PFSK-1 (cell line): ENCODE data around the gene FABP7.

Source experiments
- POLR2AphosphoS5 ChIP-seq: IDR thresholded peaks from 2 replicates; pipeline ENCODE4 v1.6.1; 2012; ENCODE audit warnings: low read depth, mild to moderate bottlenecking, control low read depth, low read length, moderate library complexity
- SIN3A ChIP-seq: IDR thresholded peaks from 2 replicates; pipeline ENCODE4 v1.6.1; 2012; ENCODE audit warnings: mild to moderate bottlenecking, low read length, moderate library complexity, borderline replicate concordance; ENCODE audit not compliant: insufficient read depth
- TAF1 ChIP-seq: IDR thresholded peaks from 2 replicates; pipeline ENCODE4 v1.6.1; 2012; ENCODE audit warnings: low read length, control low read depth, borderline replicate concordance; ENCODE audit not compliant: insufficient read depth

DNA sequence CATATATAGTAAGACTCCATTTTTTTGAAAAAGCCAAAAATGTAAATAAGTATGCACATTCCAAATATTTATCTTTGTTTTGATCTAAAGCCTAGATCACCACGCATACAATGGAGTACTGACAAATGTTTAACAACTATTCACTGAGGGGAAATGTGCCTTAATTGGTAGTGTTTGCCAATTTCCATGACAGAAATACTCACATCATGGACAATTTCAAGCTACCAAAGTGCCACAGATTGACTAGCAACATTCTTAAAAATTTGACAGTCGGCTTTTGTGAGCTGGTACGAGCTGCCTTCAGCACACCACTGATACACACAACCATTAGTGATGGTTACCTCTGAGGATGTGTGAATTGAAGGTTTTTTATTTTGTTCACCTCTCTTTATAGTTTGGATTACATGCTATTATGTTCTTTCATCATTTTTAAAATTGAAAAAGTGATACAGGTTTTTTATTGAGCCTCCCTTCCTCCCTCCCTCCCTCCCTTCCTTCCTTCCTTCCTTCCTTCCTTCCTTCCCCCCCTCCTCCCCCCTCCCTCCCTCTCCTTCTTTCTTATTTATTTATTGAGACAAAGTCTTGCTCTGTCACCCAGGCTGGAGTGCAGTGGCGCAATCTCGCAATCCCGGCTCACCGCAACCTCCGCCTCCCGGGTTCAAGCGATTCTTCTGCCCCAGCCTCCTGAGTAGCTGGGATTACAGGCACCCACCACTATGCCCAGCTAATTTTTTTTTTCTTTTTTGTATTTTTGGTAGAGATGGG is 28.8 kb downstream of the FABP7 start:
- no peak for TF ChIP-seq POLR2AphosphoS5
- no peak for TF ChIP-seq TAF1
- TF ChIP-seq SIN3A, result no peak
